OCI-LY3 (cell line): Measurements from ENCODE around the gene SLC35A4.

Experiments used
- CTCF ChIP-seq: fragments of 200-600, 300-600 bp; sonication (generic); IDR thresholded peaks from 2 replicates; pipeline ENCODE4 v1.5.1; 2014; ENCODE audit warnings: antibody characterized with exemption, low read length, low read depth
- EZH2phosphoT487 ChIP-seq: fragments of 200-600 bp; shearing (Covaris generic); IDR thresholded peaks from 2 replicates; pipeline ENCODE4 v1.6.1; 2018; ENCODE audit warnings: antibody characterized with exemption, mixed run types, low read depth

DNA sequence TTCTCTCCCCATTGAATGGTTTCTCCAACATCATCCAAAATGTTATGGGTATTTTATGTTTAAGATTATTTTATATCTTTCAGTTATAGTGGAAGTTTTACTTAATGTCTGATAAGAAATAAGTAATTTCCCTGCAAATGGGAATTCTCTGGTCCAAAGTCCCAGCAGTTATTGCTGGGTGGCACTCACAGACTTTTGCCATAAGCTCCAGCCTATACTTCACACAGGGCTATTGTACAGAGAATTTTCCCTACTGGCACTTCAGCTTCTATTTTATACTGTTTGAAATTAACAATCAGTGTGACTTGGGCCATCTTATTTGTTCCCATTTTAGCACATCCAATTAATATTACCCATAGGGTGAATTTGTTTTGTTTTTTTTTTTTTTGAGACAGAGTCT, 35.5 kb downstream of the SLC35A4 start:
- TF ChIP-seq CTCF: no peak
- TF ChIP-seq EZH2phosphoT487: no peak
